MM.1S (cell line): Measurements from ENCODE around the gene HPCAL1.

Experiments
- DNase-seq: peaks from one replicate; pipeline ENCODE4 v3.0.0-alpha.2; 2015
- H2AFZ ChIP-seq: fragments of 300-600 bp; sonication (generic); 2 replicates; pipeline ENCODE4 v1.6.0; 2016; ENCODE audit warnings: antibody characterized with exemption, low read length
- H3F3A ChIP-seq: fragments of 300-600 bp; sonication (generic); 2 replicates; pipeline ENCODE4 v1.6.1; 2016; ENCODE audit warnings: mild to moderate bottlenecking, antibody characterized with exemption, low read length, moderate library complexity, mixed read lengths; ENCODE audit not compliant: insufficient read depth
- H3K27ac ChIP-seq: fragments of 300-600 bp; sonication (generic); 2 replicates; pipeline ENCODE4 v1.5.1; 2016; ENCODE audit warnings: mild to moderate bottlenecking, low read length
- H3K27me3 ChIP-seq: fragments of 300-600 bp; sonication (generic); replicated peaks from 2 replicates; pipeline ENCODE4 v1.6.0; 2016; ENCODE audit warnings: low read length; ENCODE audit not compliant: insufficient read depth
- H3K36me3 ChIP-seq: fragments of 300-600 bp; sonication (generic); replicated peaks from 2 replicates; pipeline ENCODE4 v1.6.1; 2016; ENCODE audit warnings: mild to moderate bottlenecking, low read length, mixed read lengths; ENCODE audit not compliant: insufficient read depth
- H3K4me1 ChIP-seq: fragments of 300-600 bp; sonication (generic); 2 replicates; pipeline ENCODE4 v1.6.1; 2016; ENCODE audit warnings: low read length, mixed read lengths
- H3K4me2 ChIP-seq: fragments of 300-600 bp; sonication (generic); 2 replicates; pipeline ENCODE4 v1.6.0; 2016; ENCODE audit warnings: low read depth, low read length
- H3K4me3 ChIP-seq: fragments of 300-600 bp; sonication (generic); 2 replicates; pipeline ENCODE4 v1.5.1; 2016; ENCODE audit warnings: low read length, mixed read lengths
- H3K79me2 ChIP-seq: fragments of 300-600 bp; sonication (generic); 2 replicates; pipeline ENCODE4 v1.6.1; 2016; ENCODE audit warnings: mixed run types, low read length, mixed read lengths
- H3K9ac ChIP-seq: fragments of 300-600 bp; sonication (generic); 2 replicates; pipeline ENCODE4 v1.6.1; 2016; ENCODE audit warnings: low read length, mixed read lengths
- H3K9me2 ChIP-seq: fragments of 300-600 bp; sonication (generic); replicated peaks from 2 replicates; pipeline ENCODE4 v1.6.1; 2016; ENCODE audit warnings: mild to moderate bottlenecking, low read length, mixed read lengths; ENCODE audit not compliant: insufficient read depth
- H3K9me3 ChIP-seq: fragments of 300-600 bp; sonication (generic); replicated peaks from 2 replicates; pipeline ENCODE4 v1.6.1; 2016; ENCODE audit warnings: mild to moderate bottlenecking, low read length, mixed read lengths; ENCODE audit not compliant: insufficient read depth
- H4K20me1 ChIP-seq: fragments of 300-600 bp; sonication (generic); 2 replicates; pipeline ENCODE4 v1.6.1; 2016; ENCODE audit warnings: mild to moderate bottlenecking, low read length, moderate library complexity, mixed read lengths; ENCODE audit not compliant: insufficient read depth
- CTCF ChIP-seq: fragments of 300-600 bp; sonication (generic); IDR thresholded peaks from 2 replicates; pipeline ENCODE4 v1.5.1; 2016; ENCODE audit warnings: antibody characterized with exemption, low read length, mixed read lengths
- EZH2 ChIP-seq: fragments of 300-600 bp; sonication (generic); optimal IDR thresholded peaks from 2 replicates; pipeline ENCODE3; 2017; ENCODE audit warnings: low read depth, mild to moderate bottlenecking, antibody characterized with exemption, low read length, mixed read lengths
- EZH2phosphoT487 ChIP-seq: fragments of 300-600 bp; sonication (generic); IDR thresholded peaks from 2 replicates; pipeline ENCODE4 v1.6.1; 2018; ENCODE audit warnings: antibody characterized with exemption, low read length

The HPCAL1 gene

DNA sequence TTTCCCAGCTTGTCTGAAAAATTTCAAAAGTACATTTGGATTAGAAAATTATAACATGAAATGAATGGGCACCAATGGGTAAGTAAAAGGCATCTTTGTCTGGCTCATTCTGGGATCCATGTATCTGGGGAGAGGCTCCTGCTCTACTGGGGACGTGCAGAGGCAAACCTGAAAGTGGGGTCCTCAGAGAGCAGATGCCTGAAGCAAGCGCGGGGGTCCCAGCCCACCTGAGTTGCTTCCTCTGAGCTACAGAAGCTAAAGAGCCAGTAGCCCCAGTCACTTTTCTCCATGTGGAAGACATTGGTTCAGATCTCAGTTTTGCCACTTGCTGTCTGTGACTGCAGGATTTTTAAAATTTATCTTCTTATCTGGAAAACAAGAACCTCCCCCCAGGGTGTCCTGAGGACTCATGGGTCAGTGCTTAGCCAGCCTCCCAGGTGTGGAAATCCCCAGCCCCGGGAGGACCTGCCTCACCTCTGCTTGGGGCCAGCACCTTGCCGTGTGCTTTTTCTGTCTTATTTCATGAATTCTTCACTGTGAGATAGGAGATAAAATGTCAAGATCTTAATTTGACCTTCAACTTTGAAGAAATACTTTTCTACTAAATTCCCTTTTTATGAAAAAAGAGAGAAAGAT is 170.5 kb downstream of the HPCAL1 start:
- Histone ChIP-seq H3K27me3 (no peaks in the 10 kb centered on the region), H2AFZ (no peak overlapping the region), H4K20me1 (no peaks in the 10 kb centered on the region), H3F3A (no peaks in the 10 kb centered on the region), H3K9ac (no peak overlapping the region), H3K4me3 (no peak overlapping the region), H3K27ac (no peak overlapping the region), H3K4me1 (no peaks in the 10 kb centered on the region), H3K36me3 (no peaks in the 10 kb centered on the region), H3K4me2 (no peak overlapping the region), H3K9me2 (no peaks in the 10 kb centered on the region), H3K79me2 (no peaks in the 10 kb centered on the region), H3K9me3 (no peaks in the 10 kb centered on the region)
- DNase-seq: no peak
- TF ChIP-seq EZH2phosphoT487 (no peak), CTCF (no peak)

DNA sequence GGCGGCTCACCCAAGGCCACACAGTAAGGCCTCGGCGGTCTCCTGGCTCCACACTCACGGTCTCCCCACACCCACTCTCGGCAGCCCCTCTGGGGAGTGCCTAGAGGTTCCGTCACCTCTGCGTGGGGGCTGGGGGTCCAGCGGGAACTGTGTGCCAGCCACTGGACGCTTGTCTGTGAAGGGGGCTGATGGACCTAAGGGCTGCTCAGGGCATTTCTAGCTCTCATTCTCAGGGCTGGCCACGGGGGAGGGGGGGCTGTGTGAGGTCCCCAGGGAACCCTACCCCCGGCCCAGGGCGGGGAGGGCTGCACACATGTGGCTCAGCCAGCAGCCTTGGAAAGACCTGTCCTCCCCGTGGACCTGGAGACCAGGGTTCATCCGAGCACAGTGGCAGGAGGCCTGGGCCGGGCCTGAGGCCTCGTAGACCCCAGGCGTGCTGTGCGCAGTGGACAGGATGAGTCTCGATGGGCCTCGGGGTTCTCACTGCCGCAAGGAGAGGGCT is 172.6 kb downstream of the HPCAL1 start:
- no peaks in the 10 kb centered on the region for H3K9me2 ChIP-seq
- H3F3A ChIP-seq: no peaks in the 10 kb centered on the region
- H3K9ac ChIP-seq: no peak overlapping the region
- no peaks in the 10 kb centered on the region for H3K4me1 ChIP-seq
- TF ChIP-seq EZH2 (no peak), EZH2phosphoT487 (no peak), CTCF (no peak)
- H3K36me3 ChIP-seq: no peaks in the 10 kb centered on the region
- no peak overlapping the region for H3K4me3 ChIP-seq
- no peaks in the 10 kb centered on the region for H3K27me3 ChIP-seq
- no peak for DNase-seq
- H3K4me2 ChIP-seq: no peak overlapping the region
- H2AFZ ChIP-seq: no peak overlapping the region
- H3K79me2 ChIP-seq: no peaks in the 10 kb centered on the region
- H3K9me3 ChIP-seq: no peaks in the 10 kb centered on the region
- no peaks in the 10 kb centered on the region for H4K20me1 ChIP-seq
- no peak overlapping the region for H3K27ac ChIP-seq

- no peak overlapping the region for H2AFZ ChIP-seq
- H3K27ac ChIP-seq: no peak overlapping the region
- no peaks in the 10 kb centered on the region for H3F3A ChIP-seq
- no peaks in the 10 kb centered on the region for H3K9me3 ChIP-seq
- H3K4me2 ChIP-seq: no peak overlapping the region
- no peak for DNase-seq
- no peaks in the 10 kb centered on the region for H3K27me3 ChIP-seq
- H3K4me1 ChIP-seq: no peaks in the 10 kb centered on the region
- H4K20me1 ChIP-seq: no peaks in the 10 kb centered on the region
- no peak overlapping the region for H3K9ac ChIP-seq
- H3K79me2 ChIP-seq: no peaks in the 10 kb centered on the region
- H3K4me3 ChIP-seq: no peak overlapping the region
- TF ChIP-seq CTCF: no peak
- TF ChIP-seq EZH2: no peak
- TF ChIP-seq EZH2phosphoT487: no peak
- no peaks in the 10 kb centered on the region for H3K36me3 ChIP-seq
- no peaks in the 10 kb centered on the region for H3K9me2 ChIP-seq
These were observed 173.3 kb downstream of the HPCAL1 start for GRCh38 chr2:10475811-10476660.
